Ovary (tissue), 9 donors: ENCODE data around the gene BBX. TPM values are rescaled to one million over a fixed set of nuclear protein-coding genes. Genes with fewer than 3 reads are reported as not detected.

ENCODE experiments used
- DNase-seq, 5 donors: peaks; one replicate each; pipeline ENCODE4 v3.0.0-alpha.2; 2019 to 2020
- H3K27ac ChIP-seq, 2 donors: fragments of 200-600 bp; one replicate each; pipeline versions ENCODE4 v1.5.1 to v1.8.0; 2019 to 2022
- H3K27me3 ChIP-seq: fragments of 200-600 bp; one replicate; pipeline ENCODE4 v1.8.0; 2022
- H3K36me3 ChIP-seq: fragments of 200-600 bp; sonication (generic); one replicate; pipeline ENCODE4 v1.5.1; 2019
- H3K4me1 ChIP-seq: one replicate; pipeline ENCODE4 v1.8.1; 2013; ENCODE audit warnings: mild to moderate bottlenecking, moderate library complexity; ENCODE audit not compliant: insufficient read depth
- H3K4me3 ChIP-seq: fragments of 200-600 bp; sonication (generic); one replicate; pipeline ENCODE4 v1.5.1; 2017
- H3K9me3 ChIP-seq, 2 donors: fragments of 200-600 bp in 1 of 2; sonication (generic) in 1 of 2; one replicate each; pipeline versions ENCODE4 v1.5.1 to v1.8.1; 2013 to 2019; ENCODE audit warnings: mild to moderate bottlenecking in 1 of 2, moderate library complexity in 1 of 2
- EP300 ChIP-seq: sonication (generic); formaldehyde crosslinking; IDR thresholded peaks from one replicate; pipeline ENCODE4 v1.6.1; 2017; ENCODE audit warnings: antibody characterized with exemption
- POLR2A ChIP-seq: fragments of 450-650 bp; IDR thresholded peaks from one replicate; pipeline ENCODE4 v1.6.1; 2017; ENCODE audit warnings: antibody characterized with exemption, mild to moderate bottlenecking, moderate library complexity
- WGBS, 3 donors: extraction: QIAGEN DNeasy Blood & Tissue Kit in 1 of 3; methylation state at CpG; one replicate each; pipeline versions ENCODE4 v1.1.5 to v1.1.7; 2013 to 2017; 5-methylcytosine and 5-hydroxymethylcytosine counted together
- intact Hi-C, 4 donors: fragments of 100-400 bp; cut with DNase I; formaldehyde crosslinking; loops; one replicate each; pipeline versions ENCODE4 v1.11.0 to v1.15.1; 2022 to 2023
- polyA plus RNA-seq, 2 donors: library from polyadenylated mRNA; stranded (reverse); fragments of 200-250 nt in 1 of 2; fragments of 350-450 nt in 1 of 2; fragmentation: Illumina TruSeq in 1 of 2; extraction: RNeasy Lipid Tissue Mini Kit (QIAGEN cat#74804) in 1 of 2; gene quantifications; one replicate each; pipeline ENCODE4 v1.2.3, GENCODE V29; 2013 to 2014
- total RNA-seq, 7 donors: library from RNA; depleted of rRNA in 2 of 7; stranded (reverse); fragments of >200 nt in 2 of 7; fragmentation: NEBNext Ultra II Directional in 3 of 7; extraction: Animal tissue kit (Norgen Biotek cat#: 25700) in 3 of 7; gene quantifications; one replicate each; pipeline versions ENCODE4 v1.1.0 to v1.2.4, GENCODE V29; 2016 to 2023
- TF ChIP-seq, protein P1 (sequence below), 3 donors: fragments of 450-650 bp in 2 of 3; fragments of 200-600 bp in 1 of 3; IDR thresholded peaks; one replicate each; pipeline versions ENCODE4 v1.5.1 to v1.8.0; 2016 to 2022; ENCODE audit warnings: antibody characterized with exemption in 3 of 3, mild to moderate bottlenecking in 1 of 3
- donor health status: DM: no; HTN: no; CAD: no; lungs with moderate emphysema.
- donor health status: DM: no; HTN: no; CAD: no.
- donor health status: Bipolar disorder and iron deficiency.
- donor health status: DM: yes; HTN: yes; CAD: no.
- donor health status: DM: no; HTN: no; CAD: no.
- donor health status: DM: yes; HTN: yes; CAD: no.

Gene BBX
- total and polyA plus RNA-seq, 9 donors: 15.8 to 114 (median 86.3) TPM

DNA sequence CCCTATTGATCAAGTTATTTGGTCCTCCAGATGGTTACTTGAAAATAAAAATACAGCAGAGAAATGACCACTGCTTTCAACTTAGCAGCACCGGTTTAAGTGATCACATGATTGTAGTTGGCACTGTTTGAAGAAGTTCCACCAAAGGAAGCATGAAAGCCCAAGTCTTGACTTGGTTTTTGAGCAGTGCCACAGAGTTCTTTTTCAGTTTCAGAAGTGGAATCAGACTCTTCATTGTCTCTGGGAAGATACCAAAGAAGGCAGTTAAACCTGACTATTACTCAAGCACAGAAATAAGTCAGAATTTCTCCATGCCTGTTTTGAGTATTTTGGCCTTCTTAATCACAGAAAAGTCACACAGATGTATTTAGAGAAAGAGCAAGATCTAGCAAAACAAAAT lies 66.7 kb downstream of the BBX start:
- intact Hi-C loops: no loop called here
- WGBS, 3 donors: 68 to 79% (median 69%) methylated on average over 1 of the region's 1 CpG
- Histone ChIP-seq H3K27me3 (no peaks in the 10 kb centered on the region), H3K4me1 (peaks cover 4% of the 10 kb centered on the region), H3K4me3 (no peak overlapping the region), H3K36me3 (no peaks in the 10 kb centered on the region), H3K9me3 (no peaks in the 10 kb centered on the region), H3K27ac (no peak overlapping the region)
- no peak for DNase-seq
- TF ChIP-seq EP300 (no peak), POLR2A (no peak)
- TF ChIP-seq, protein P1, sequence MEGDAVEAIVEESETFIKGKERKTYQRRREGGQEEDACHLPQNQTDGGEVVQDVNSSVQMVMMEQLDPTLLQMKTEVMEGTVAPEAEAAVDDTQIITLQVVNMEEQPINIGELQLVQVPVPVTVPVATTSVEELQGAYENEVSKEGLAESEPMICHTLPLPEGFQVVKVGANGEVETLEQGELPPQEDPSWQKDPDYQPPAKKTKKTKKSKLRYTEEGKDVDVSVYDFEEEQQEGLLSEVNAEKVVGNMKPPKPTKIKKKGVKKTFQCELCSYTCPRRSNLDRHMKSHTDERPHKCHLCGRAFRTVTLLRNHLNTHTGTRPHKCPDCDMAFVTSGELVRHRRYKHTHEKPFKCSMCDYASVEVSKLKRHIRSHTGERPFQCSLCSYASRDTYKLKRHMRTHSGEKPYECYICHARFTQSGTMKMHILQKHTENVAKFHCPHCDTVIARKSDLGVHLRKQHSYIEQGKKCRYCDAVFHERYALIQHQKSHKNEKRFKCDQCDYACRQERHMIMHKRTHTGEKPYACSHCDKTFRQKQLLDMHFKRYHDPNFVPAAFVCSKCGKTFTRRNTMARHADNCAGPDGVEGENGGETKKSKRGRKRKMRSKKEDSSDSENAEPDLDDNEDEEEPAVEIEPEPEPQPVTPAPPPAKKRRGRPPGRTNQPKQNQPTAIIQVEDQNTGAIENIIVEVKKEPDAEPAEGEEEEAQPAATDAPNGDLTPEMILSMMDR (IDR thresholded peaks at IDR 0.05): no peak

DNA sequence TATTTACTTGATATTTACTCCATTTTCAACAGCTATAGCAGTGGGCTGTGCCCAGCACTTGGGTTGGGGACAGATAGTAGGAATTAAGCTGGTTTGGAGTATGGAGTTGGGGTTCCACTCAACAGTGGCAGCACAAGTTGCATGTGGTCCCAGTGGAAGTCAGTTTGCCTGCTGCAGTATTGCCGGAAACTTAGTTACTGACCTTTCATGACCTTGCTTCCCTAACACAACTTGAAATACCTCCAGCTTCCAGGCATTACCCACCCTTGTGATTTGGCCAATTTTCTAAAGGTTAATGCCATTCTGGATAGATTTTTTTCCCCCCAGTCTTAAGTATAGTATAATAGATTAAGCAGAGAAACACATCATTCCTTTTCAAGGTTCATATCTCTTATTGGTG lies 68.0 kb downstream of the BBX start:
- Histone ChIP-seq H3K9me3 (no peaks in the 10 kb centered on the region), H3K36me3 (no peaks in the 10 kb centered on the region), H3K27me3 (no peaks in the 10 kb centered on the region), H3K4me1 (peaks cover 4% of the 10 kb centered on the region), H3K4me3 (no peak overlapping the region), H3K27ac (no peak overlapping the region)
- WGBS, 3 donors: 85 to 90% (median 88%) methylated on average over 1 of the region's 1 CpG
- intact Hi-C loops: no loop called here
- TF ChIP-seq EP300: no peak
- TF ChIP-seq, protein P1 (IDR thresholded peaks at IDR 0.05): no peak
- TF ChIP-seq POLR2A: no peak
- no peak for DNase-seq

DNA sequence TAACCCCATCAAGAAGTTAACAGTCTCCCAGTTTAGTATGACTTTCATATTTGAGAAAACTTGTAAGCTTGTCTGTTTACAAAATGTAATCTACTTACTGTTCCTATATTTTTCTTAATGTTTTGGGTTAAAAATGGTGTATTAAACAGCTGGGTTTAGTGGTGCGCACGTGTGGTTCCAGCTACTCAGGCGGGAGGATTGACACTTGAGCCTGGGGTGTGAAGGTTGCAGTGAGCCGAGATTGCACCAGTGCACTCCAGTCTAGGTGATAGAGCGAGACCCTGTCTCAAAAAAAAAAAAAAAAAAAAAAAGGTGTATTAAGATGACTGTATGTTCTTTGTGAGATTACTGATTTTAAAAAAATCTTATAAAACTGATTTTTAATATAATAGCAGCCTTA lies 69.3 kb downstream of the BBX start:
- H3K4me3 ChIP-seq: no peak overlapping the region
- H3K36me3 ChIP-seq: no peaks in the 10 kb centered on the region
- no peaks in the 10 kb centered on the region for H3K27me3 ChIP-seq
- H3K9me3 ChIP-seq: no peaks in the 10 kb centered on the region
- no peak overlapping the region for H3K27ac ChIP-seq
- 92 to 95% (median 94%) methylated on average over 5 of the region's 5 CpGs for WGBS, 3 donors
- H3K4me1 ChIP-seq: peaks cover 4% of the 10 kb centered on the region
- intact Hi-C loops: no loop called here
- no peak for DNase-seq
- no peak for TF ChIP-seq EP300
- no peak for TF ChIP-seq POLR2A

DNA sequence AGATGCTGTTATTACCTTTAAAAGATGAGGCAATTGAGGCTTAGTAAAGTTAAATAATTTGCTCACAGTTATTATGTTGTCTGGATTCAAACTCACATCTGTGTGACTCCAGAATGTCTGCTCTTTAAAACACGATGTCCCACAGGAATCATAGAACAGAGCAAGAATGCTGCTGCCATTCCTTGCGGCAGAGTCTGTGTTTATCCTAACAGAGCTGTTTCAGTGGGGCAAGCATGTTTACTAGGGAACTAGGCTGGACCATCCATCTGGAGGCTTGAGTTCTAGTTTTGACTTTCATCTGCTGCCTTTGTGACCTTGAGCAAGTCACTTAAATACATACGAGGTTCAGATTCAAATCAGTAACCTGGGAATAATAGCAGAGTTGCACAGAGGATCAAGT lies 72.1 kb downstream of the BBX start:
- no peak for TF ChIP-seq POLR2A
- TF ChIP-seq EP300: no peak
- TF ChIP-seq, protein P1 (IDR thresholded peaks at IDR 0.05): no peak
- H3K27ac ChIP-seq: no peak overlapping the region
- H3K4me3 ChIP-seq: no peak overlapping the region
- 72 to 75% (median 73%) methylated on average over 3 of the region's 3 CpGs for WGBS, 3 donors
- H3K27me3 ChIP-seq: no peaks in the 10 kb centered on the region
- intact Hi-C loops: no loop called here
- no peaks in the 10 kb centered on the region for H3K36me3 ChIP-seq
- H3K9me3 ChIP-seq: no peaks in the 10 kb centered on the region
- no peak for DNase-seq
- no peaks in the 10 kb centered on the region for H3K4me1 ChIP-seq

DNA sequence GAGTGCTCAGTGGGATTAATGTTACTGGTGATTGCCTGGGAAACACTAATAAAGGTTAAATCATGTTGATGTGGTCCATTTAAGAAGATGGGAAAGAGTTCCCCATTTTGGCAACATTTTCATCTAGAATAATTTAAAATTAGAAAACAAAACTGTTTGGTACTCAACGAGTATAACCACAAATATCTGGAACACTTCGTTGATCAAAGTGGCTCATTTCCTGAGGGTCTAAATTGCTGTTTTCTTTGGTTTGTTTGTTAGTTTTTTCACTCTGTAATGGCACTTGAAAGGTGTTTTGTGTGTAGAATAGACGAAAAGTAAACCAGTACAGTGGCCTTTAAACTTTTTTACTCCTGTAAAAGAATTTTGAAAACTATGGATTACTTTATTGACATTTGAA lies 73.9 kb downstream of the BBX start:
- WGBS, 3 donors: 54 to 61% (median 55%) methylated on average over 3 of the region's 3 CpGs

More for the DNA sequence above, 73.9 kb downstream of the BBX start:
- Histone ChIP-seq H3K4me3 (no peak overlapping the region), H3K9me3 (no peaks in the 10 kb centered on the region), H3K4me1 (peaks cover 6% of the 10 kb centered on the region), H3K27ac (no peak overlapping the region), H3K36me3 (no peaks in the 10 kb centered on the region), H3K27me3 (no peaks in the 10 kb centered on the region)
- TF ChIP-seq EP300 (no peak), POLR2A (no peak)
- TF ChIP-seq, protein P1 (IDR thresholded peaks at IDR 0.05): no peak
- intact Hi-C loops: no loop called here
- DNase-seq: no peak
